ENCODE results near the gene RNF207.

Gene RNF207

GRCh38 chr1:6249739-6250689, 44.1 kb downstream of the RNF207 start:
- no peak for DNase-seq

GRCh38 chr1:6251233-6251632, 45.3 kb downstream of the RNF207 start:
- DNase-seq = no peak

GRCh38 chr1:6251681-6252373, 45.9 kb downstream of the RNF207 start:
- DNase-seq = no peak

- DNase-seq = no peak
These were observed 46.4 kb downstream of the RNF207 start for GRCh38 chr1:6252374-6252710.

- DNase-seq = no peak
These were observed 47.5 kb downstream of the RNF207 start for GRCh38 chr1:6253380-6253779.

- no peak for DNase-seq
These were observed 48.8 kb downstream of the RNF207 start for GRCh38 chr1:6254691-6255090.

- DNase-seq = no peak
These were observed 50.7 kb downstream of the RNF207 start for GRCh38 chr1:6256645-6257044.

GRCh38 chr1:6257541-6258069, 51.7 kb downstream of the RNF207 start:
- DNase-seq = no peak

- no peak for DNase-seq
These were observed 52.8 kb downstream of the RNF207 start for GRCh38 chr1:6258675-6259074.

GRCh38 chr1:6259491-6260362, 53.8 kb downstream of the RNF207 start:
- no peak for DNase-seq

- no peak for DNase-seq
These were observed 54.6 kb downstream of the RNF207 start for GRCh38 chr1:6260433-6260934.

- DNase-seq = no peak
These were observed 55.2 kb downstream of the RNF207 start, which contains the start of gene GPR153 for GRCh38 chr1:6260961-6261614. Gene GPR153 (minus strand): TSS chr1:6261098. CDS start chr1:6254905, 6,193 bp downstream.

GRCh38 chr1:6261615-6261995, 55.7 kb downstream of the RNF207 start:
- DNase-seq = no peak

GRCh38 chr1:6262555-6263420, 56.9 kb downstream of the RNF207 start:
- DNase-seq = no peak

GRCh38 chr1:6263716-6264115, 57.8 kb downstream of the RNF207 start:
- DNase-seq = no peak

- no peak for DNase-seq
These were observed 59.2 kb downstream of the RNF207 start for GRCh38 chr1:6265151-6265550.

GRCh38 chr1:6266641-6267040, 60.7 kb downstream of the RNF207 start:
- DNase-seq = no peak

- no peak for DNase-seq
These were observed 61.9 kb downstream of the RNF207 start for GRCh38 chr1:6267686-6268322.

GRCh38 chr1:6268415-6268814, 62.5 kb downstream of the RNF207 start:
- DNase-seq = no peak

GRCh38 chr1:6269296-6269695, 63.4 kb downstream of the RNF207 start:
- DNase-seq = no peak

All from NCI-H774 (cell line).